ENCODE data around the gene EFCAB5. TPM values are rescaled to one million over a fixed set of nuclear protein-coding genes. Genes with fewer than 3 reads are reported as not detected.
"Not testable (repeated sequence)": the region's sequence is repeated elsewhere in the genome, so short reads cannot be mapped to it uniquely, and the experiment has no call there.

EFCAB5 gene
- total RNA-seq, 2 donors from 2014 or later: not detected

- no peaks in the 10 kb centered on the region for H3K27me3 Mint-ChIP-seq (ENCODE audit: insufficient read depth)
- peaks cover 51% of the 10 kb centered on the region for H3K36me3 Mint-ChIP-seq (ENCODE audit: low read depth)
- H3K27ac Mint-ChIP-seq: no peak overlapping the region
- H3K27me3 ChIP-seq (ENCODE audit: control insufficient read depth, insufficient read depth, low read length, poor library complexity, severe bottlenecking): no peaks in the 10 kb centered on the region
- H3K36me3 ChIP-seq (ENCODE audit: control insufficient read depth, insufficient read depth, low read length): peaks cover 72% of the 10 kb centered on the region
- H3K9me3 ChIP-seq (ENCODE audit: control insufficient read depth, low read length): peaks cover 3% of the 10 kb centered on the region
- no peak overlapping the region for H3K4me3 Mint-ChIP-seq
- peaks cover 6% of the 10 kb centered on the region for H3K4me1 ChIP-seq (ENCODE audit: control insufficient read depth, insufficient read depth, low read length)
- peaks cover 7% of the 10 kb centered on the region for H3K9me3 Mint-ChIP-seq
- H3K4me1 Mint-ChIP-seq: peaks cover 15% of the 10 kb centered on the region
- TF ChIP-seq, protein P1, sequence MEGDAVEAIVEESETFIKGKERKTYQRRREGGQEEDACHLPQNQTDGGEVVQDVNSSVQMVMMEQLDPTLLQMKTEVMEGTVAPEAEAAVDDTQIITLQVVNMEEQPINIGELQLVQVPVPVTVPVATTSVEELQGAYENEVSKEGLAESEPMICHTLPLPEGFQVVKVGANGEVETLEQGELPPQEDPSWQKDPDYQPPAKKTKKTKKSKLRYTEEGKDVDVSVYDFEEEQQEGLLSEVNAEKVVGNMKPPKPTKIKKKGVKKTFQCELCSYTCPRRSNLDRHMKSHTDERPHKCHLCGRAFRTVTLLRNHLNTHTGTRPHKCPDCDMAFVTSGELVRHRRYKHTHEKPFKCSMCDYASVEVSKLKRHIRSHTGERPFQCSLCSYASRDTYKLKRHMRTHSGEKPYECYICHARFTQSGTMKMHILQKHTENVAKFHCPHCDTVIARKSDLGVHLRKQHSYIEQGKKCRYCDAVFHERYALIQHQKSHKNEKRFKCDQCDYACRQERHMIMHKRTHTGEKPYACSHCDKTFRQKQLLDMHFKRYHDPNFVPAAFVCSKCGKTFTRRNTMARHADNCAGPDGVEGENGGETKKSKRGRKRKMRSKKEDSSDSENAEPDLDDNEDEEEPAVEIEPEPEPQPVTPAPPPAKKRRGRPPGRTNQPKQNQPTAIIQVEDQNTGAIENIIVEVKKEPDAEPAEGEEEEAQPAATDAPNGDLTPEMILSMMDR (conservative IDR thresholded peaks at IDR 0.05): no peak
- H3K27ac ChIP-seq (ENCODE audit: low read depth, low read length): no peak overlapping the region
- H3K9ac ChIP-seq (ENCODE audit: extremely low read depth, low read length, poor library complexity, severe bottlenecking): no peak overlapping the region
- WGBS, 2 experiments (ENCODE audit: insufficient coverage in 1 of 2, insufficient read length in 1 of 2): 92 to 100% methylated on average over 2 to 3 of the region's 3 CpGs
- no peak for DNase-seq
- no peak overlapping the region for H3K4me3 ChIP-seq (ENCODE audit: low read length)
These were observed 195.7 kb downstream of the EFCAB5 start for GRCh38 chr17:30137158-30137557.

DNA sequence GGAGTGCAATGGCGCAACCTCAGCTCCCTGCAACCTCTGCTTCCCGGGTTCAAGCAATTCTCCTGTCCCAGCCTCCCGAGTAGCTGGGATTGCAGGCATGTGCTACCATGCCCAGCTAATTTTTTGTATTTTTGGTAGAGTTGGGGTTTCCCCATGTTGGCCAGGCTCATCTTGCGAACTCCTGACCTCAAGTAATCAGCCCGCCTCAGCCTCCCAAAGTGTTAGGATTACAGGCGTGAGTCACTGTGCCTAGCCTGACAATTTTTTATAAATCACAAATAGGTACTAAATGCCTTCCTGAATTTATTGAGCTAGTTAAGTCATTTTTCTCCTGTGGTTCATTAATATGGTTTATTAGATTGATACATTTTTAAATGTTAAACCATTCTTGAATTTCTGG lies 206.4 kb downstream of the EFCAB5 start:
- H3K9me3 Mint-ChIP-seq; H3K27me3 Mint-ChIP-seq (ENCODE audit: insufficient read depth); H3K9me3 ChIP-seq (ENCODE audit: control insufficient read depth, low read length); H3K4me3 ChIP-seq (ENCODE audit: low read length); H3K27ac Mint-ChIP-seq; H3K27ac ChIP-seq (ENCODE audit: low read depth, low read length); H3K4me1 ChIP-seq (ENCODE audit: control insufficient read depth, insufficient read depth, low read length); H3K9ac ChIP-seq (ENCODE audit: extremely low read depth, low read length, poor library complexity, severe bottlenecking); H3K4me1 Mint-ChIP-seq; H3K27me3 ChIP-seq (ENCODE audit: control insufficient read depth, insufficient read depth, low read length, poor library complexity, severe bottlenecking); H3K4me3 Mint-ChIP-seq; DNase-seq: not testable (repeated sequence)
- 92 to 99% methylated on average over 4 to 6 of the region's 6 CpGs for WGBS, 2 experiments (ENCODE audit: insufficient coverage in 1 of 2, insufficient read length in 1 of 2)
- peaks cover 39% of the 10 kb centered on the region for H3K36me3 ChIP-seq (ENCODE audit: control insufficient read depth, insufficient read depth, low read length)
- H3K36me3 Mint-ChIP-seq (ENCODE audit: low read depth): peaks cover 21% of the 10 kb centered on the region

DNA sequence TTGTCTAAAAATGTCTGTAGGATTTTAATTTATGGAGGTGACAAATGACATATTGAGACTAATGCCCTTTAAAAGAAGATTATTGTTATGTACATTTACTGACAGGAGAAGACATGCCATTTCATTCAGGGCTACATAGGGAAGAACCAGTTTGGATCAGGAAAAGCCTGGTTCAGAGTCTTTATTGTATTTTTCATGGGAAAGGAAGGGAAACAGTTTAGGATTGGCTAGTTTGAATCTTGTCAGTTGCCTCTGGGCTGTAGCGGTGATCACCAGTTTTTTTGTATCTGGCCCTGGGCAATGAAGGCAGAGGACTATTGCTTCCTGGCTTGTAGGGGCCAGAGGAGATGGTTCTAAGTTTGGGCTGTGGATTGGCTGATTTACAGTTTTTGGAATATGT lies 206.9 kb downstream of the EFCAB5 start:
- Mint-ChIP-seq H3K27ac (no peak overlapping the region), H3K36me3 (ENCODE audit: low read depth) (peaks cover 24% of the 10 kb centered on the region), H3K27me3 (ENCODE audit: insufficient read depth) (no peaks in the 10 kb centered on the region), H3K9me3 (no peaks in the 10 kb centered on the region), H3K4me1 (no peaks in the 10 kb centered on the region), H3K4me3 (no peak overlapping the region)
- no peaks in the 10 kb centered on the region for H3K9me3 ChIP-seq (ENCODE audit: control insufficient read depth, low read length)
- H3K27ac ChIP-seq (ENCODE audit: low read depth, low read length): no peak overlapping the region
- H3K27me3 ChIP-seq (ENCODE audit: control insufficient read depth, insufficient read depth, low read length, poor library complexity, severe bottlenecking): no peaks in the 10 kb centered on the region
- H3K36me3 ChIP-seq (ENCODE audit: control insufficient read depth, insufficient read depth, low read length): peaks cover 42% of the 10 kb centered on the region
- H3K4me1 ChIP-seq (ENCODE audit: control insufficient read depth, insufficient read depth, low read length): no peaks in the 10 kb centered on the region
- TF ChIP-seq, protein P1 (conservative IDR thresholded peaks at IDR 0.05): no peak
- H3K9ac ChIP-seq (ENCODE audit: extremely low read depth, low read length, poor library complexity, severe bottlenecking): no peak overlapping the region
- WGBS, 2 experiments (ENCODE audit: insufficient coverage in 1 of 2, insufficient read length in 1 of 2): 97 to 100% methylated on average over 1 of the region's 1 CpG
- no peak overlapping the region for H3K4me3 ChIP-seq (ENCODE audit: low read length)
- DNase-seq: no peak

DNA sequence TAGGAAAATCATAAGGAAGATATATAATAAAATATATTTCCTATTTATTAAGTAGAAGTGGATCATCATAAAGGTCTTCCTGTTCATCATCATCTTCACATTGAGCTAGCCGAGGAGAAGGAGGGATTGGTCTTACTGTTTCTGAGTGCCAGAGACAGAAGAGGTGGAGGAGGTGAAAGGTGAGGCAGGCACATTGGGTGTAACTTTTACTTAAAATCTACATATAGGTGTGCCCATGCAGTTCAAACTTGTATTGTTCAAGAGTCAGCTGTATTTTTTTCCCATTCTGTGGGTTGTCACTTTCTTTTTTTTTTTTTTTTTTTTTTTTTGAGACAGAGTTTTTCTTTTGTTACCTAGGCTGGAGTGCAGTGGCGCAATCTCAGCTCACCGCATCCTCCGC lies 210.0 kb downstream of the EFCAB5 start:
- H3K9ac ChIP-seq (ENCODE audit: extremely low read depth, low read length, poor library complexity, severe bottlenecking): no peak overlapping the region
- H3K27me3 Mint-ChIP-seq (ENCODE audit: insufficient read depth): no peaks in the 10 kb centered on the region
- TF ChIP-seq, protein P1 (conservative IDR thresholded peaks at IDR 0.05): no peak
- no peaks in the 10 kb centered on the region for H3K9me3 ChIP-seq (ENCODE audit: control insufficient read depth, low read length)
- H3K36me3 ChIP-seq (ENCODE audit: control insufficient read depth, insufficient read depth, low read length): peaks cover 44% of the 10 kb centered on the region
- 95% methylated on average over 4 of the region's 4 CpGs; no CpG with 5 or more reads in 1 of the 2 experiments for WGBS, 2 experiments (ENCODE audit: insufficient coverage in 1 of 2, insufficient read length in 1 of 2)
- H3K36me3 Mint-ChIP-seq (ENCODE audit: low read depth): peaks cover 30% of the 10 kb centered on the region
- H3K9me3 Mint-ChIP-seq: no peaks in the 10 kb centered on the region
- H3K27ac Mint-ChIP-seq: no peak overlapping the region
- H3K4me3 Mint-ChIP-seq: no peak overlapping the region
- H3K4me1 ChIP-seq (ENCODE audit: control insufficient read depth, insufficient read depth, low read length): no peaks in the 10 kb centered on the region
- H3K4me1 Mint-ChIP-seq: no peaks in the 10 kb centered on the region
- DNase-seq: no peak
- no peak overlapping the region for H3K27ac ChIP-seq (ENCODE audit: low read depth, low read length)
- H3K4me3 ChIP-seq (ENCODE audit: low read length): no peak overlapping the region
- H3K27me3 ChIP-seq (ENCODE audit: control insufficient read depth, insufficient read depth, low read length, poor library complexity, severe bottlenecking): no peaks in the 10 kb centered on the region
